Activated T-helper 1 cell treated with anti-CD3 and anti-CD28 coated beads, Interleukin-2, amount 50 U/mL, for 16 hours (primary cell): ENCODE measurements around the gene MAN1B1.
A peak's percentile ranks its signal among the peaks of the same experiment; 100 is the strongest.
"Not testable (repeated sequence)": the region's sequence is repeated elsewhere in the genome, so short reads cannot be mapped to it uniquely, and the experiment has no call there.

Source experiments
- DNase-seq, 2 donors: peaks; one replicate each; pipeline ENCODE4 v3.0.0-alpha.2; 2020; ENCODE audit warnings: low read depth in 1 of 2, low spot score in 1 of 2

Gene MAN1B1

DNA sequence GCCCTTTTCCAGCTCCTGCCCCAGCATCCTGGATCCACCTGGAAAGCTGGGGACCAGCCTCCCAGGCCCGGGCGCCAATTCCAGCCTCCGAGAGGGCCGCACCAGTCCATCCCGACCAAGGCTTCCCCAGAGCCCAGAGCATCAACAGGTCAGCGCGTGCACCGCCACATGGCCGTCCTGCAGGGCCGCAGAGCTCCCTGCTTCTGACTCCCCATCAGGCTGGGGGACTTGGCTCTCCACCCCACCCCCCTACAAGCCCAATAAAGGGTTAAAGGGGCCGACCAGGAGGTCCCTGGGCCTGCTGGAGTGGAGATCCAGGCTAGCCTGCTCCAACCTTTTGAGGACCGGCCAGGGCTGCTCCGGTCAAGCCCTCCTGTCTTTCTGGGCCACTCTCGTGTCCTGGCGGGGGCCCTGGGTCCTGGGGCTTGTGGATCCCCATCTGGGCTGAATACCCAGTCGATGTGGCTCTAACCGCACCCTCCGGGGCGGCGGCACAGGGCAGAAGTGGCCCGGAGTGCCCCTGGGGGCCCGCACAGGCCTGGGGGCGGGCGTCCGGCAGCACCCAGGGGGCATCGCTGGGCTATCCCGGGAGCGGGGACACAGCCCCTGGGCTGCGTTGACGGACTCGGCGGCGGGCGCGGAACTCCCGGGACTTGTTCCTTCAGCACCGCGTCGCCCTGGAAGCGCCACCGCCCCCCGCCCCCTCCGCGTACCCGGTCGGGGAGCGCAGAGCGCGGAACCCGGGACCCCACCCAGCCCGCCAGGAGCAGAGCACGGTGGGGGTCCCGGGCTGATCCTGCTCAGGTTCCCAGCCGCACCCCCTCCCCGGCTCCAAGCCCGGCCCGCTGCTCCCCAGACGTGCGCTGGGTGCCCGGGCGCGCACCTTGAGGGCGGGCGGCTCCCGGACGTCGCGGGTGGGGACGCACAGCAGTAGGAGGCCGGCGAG lies 33.5 kb upstream of the MAN1B1 start:
- no peak for DNase-seq

DNA sequence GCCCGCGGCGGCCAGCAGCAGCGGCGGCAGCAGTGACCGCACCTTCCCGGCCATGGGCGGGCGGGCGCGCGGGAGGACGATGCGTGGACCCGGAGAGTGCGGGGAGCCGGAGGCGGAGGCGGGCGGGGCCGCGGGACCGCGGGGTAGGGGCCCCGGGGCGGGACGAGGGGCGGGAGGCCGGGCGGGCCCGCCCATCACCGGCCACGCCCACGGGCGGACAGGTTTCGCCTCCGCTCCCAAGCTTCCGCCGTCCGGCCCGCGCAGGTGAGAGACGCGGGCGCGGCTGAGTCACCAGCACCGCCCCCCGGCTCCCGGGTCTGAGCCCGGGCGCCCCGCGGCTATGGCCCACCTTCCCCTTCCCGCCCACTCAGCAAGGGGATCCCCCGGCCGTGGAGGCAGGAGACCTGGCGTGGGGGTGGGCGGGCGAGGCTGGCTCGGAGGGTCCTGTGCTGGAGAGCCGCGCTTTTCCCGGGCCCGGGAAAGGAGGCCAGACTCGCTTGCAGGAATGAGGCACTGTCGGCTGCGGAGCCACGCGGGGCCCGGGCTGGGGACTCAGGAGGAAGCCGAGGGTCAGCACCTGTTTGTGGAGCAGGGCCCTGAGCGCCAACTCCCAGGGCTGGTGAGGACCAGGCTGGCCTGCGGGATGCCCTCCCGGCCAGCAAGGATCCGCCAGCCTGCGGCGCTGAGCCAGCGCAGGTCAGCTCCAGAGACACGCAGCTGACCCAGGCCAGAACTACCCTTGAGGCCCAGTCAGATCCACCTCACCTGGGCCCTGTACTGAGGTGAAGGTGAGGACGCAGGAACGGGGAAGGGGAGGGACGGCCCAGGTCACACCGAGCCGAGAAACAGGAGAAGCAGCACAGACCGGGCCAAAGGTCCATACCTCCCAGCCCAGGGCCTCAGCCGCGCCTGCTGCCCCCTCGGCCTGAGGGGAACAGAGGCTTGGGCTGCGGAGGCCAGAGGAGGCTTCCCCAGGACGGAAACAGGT lies 32.5 kb upstream of the MAN1B1 start, which contains the start of gene ENTPD2:
ENTPD2 (minus strand) TSS at position 118 of the 988 bp plus-strand sequence; CDS start at position 54, 64 bp downstream.
- DNase-seq = no peak

GRCh38 chr9:137054932-137055384 lies 31.8 kb upstream of the MAN1B1 start:
- DNase-seq = no peak

- no peak for DNase-seq
These were observed 31.1 kb upstream of the MAN1B1 start for GRCh38 chr9:137055385-137056364.

GRCh38 chr9:137056739-137057415 lies 29.9 kb upstream of the MAN1B1 start:
- DNase-seq = no peak

GRCh38 chr9:137057545-137057944 lies 29.2 kb upstream of the MAN1B1 start:
- no peak for DNase-seq

- DNase-seq = no peak
These were observed 28.1 kb upstream of the MAN1B1 start for GRCh38 chr9:137058521-137059234.

DNA sequence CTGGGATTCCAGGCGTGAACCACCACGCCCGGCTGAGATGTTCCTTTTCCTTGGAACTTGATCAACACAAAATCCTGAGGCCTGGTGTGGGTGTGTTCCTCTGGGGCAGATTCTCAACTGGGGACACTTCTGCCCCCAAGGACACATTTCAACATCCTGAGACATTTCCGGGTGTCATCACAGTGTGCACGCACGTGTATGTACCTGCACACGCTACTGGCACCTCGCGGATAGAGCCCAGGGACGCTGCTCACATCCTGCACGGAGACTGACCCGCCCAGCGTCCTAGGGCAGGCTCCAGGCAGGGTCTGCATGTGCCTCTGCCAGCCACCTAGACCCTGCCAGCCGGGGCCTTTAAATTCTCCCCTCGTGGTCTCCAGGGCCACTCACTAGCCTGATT lies 24.4 kb upstream of the MAN1B1 start:
- DNase-seq = no peak

- not testable (repeated sequence) for DNase-seq
These were observed 24.0 kb upstream of the MAN1B1 start for GRCh38 chr9:137062798-137063197.

DNA sequence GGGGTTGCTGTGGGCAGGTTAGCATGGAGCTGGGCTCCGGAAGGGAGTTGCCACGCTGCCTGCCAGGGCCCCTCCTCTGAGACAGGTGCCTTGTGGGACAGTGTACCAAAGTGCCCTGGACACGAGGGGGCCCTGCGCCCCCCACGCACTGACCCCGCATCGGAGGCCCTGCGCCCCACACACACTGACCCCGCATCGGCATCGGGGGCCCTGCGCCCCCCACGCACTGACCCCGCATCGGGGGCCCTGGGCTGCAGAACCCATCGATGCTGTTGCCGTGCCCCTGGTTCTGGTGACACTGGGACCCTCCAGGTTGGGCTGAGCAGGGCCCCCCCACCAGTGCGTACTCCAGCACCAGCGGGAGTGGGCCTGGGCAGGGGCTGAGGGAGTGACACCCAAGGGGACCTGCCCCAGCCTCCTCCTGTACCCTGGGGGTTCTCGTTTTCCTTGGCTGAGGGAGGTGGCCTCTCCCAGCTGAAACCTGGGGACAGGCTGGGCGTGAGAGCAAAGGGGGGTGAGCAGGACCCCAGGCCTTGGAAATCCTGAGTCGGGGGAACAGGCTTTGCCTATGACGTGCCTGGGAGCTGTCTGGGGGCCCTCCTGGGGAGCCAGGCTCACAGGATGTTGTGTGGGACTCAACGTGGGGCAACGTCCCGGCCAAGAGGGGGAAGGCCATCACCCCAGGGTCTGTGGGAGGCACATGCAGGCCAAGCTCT lies 23.3 kb upstream of the MAN1B1 start:
- DNase-seq = no peak

GRCh38 chr9:137064027-137064879 lies 22.5 kb upstream of the MAN1B1 start:
- peak; percentile 44 to 47 for DNase-seq

DNA sequence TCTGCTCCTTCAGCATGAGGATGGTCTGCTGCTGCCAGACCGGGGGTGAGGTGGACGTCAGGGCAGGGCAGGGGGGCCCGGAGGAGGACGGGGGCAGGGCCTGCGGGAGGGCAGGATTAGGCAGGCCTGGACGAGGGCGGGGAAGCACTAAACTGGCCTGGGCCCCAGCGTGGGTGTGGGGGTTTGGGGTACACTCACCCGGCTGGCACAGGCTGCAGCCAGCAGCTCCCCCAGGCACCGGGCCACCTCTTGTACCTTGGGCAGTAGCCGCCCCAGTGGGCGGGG lies 22.0 kb upstream of the MAN1B1 start:
- no peak for DNase-seq

DNA sequence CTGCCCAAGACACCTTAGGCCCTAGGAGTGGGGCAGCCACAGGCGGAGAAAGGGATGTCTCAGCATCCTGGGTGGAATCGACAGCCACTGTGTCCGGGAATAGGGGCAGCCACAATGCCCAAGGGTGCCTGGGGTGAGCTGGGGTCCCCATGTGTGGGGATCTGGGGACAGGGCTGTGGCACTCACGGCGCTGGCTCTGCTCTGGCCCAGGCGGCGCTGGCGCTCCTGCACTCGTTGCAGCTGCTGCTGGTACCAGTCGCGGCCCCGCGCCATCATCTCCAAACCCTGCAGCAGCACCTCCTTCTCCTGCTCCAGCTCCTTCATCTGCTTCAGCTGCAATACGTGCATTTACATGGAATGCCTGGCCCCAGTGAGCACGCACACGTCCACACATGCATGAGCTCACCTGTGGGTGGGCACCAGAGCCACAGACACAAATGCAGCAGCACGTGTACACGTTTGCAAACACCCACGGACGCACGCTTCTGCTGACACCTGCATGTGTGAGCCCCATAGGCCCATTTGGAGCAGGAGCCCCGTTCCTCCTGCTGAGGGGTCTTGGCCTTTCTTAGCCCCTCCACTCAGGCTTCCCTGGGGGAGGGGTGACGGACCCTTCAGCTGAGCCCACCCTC lies 21.3 kb upstream of the MAN1B1 start:
- no peak for DNase-seq

- no peak for DNase-seq
These were observed 20.5 kb upstream of the MAN1B1 start for GRCh38 chr9:137066096-137066861.

DNA sequence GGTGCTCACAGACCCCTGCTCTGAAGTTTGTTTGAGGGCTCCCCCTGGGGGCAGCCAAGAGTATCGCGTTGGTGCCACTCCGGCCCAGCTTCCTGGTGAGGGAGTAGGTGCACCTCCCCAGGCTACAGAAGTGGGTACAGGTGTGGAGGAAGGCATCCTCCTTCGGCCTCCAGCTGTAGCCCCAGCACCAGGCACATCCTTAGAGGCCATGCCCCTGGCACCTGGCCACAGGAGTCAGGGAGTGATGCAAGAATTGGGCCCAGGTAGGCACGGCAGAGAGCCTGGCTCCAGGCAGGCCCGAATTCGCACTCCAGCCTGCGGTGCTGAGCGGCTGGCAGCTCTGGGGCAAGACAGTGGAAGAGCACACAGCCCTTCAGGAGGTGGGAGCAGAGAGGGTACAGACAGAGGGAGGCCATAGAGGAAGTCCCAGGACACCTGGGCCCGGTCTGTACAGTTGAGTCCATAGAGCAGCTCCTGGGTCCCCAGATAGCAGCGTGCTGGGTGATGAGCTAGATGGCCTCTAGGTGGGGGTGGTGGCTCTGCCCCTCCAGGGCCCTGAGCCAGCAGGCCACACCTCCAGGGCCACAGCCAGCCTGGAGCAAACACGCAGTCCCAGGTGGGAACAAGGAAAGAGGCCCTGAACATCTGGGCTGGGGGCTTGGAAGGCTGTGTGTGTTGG lies 18.8 kb upstream of the MAN1B1 start:
- DNase-seq = peak; percentile 73 to 75
